ENCODE results near the gene MYF5. TPM values are rescaled to one million over a fixed set of nuclear protein-coding genes. Genes with fewer than 3 reads are reported as not detected.

MYF5 gene
- polyA plus RNA-seq, 1 of the 3 experiments (the other 2 are of a cell fraction), result not detected

DNA sequence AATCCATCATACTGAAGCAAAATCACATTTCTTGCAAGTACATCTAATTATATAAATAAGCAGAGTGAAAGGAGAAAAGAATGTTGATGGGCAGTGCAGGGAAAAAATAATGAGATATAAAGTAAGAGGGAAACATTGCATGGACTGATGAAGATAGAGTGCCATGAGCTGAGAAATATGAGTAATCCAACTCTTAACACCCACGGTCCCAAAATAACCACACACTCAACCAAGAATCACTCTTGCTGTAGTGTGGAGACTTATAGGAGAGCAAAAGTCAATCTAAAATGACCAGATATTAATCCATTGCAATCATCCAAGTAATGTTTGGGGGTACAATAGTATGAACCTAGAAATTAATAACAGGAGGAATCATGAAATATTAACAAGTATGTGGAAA, 40.2 kb downstream of the MYF5 start:
- no peak for TF ChIP-seq RCOR1 (IDR thresholded peaks at IDR 0.05; ENCODE audit: low read length)
- no peak for TF ChIP-seq CHD2 (IDR thresholded peaks at IDR 0.05; ENCODE audit: low read length, partially characterized antibody)
- TF ChIP-seq EZH2phosphoT487 (IDR thresholded peaks at IDR 0.05; ENCODE audit: borderline replicate concordance, low read depth), result no peak
- no peak for TF ChIP-seq TCF12 (IDR thresholded peaks at IDR 0.05)
- no peak for TF ChIP-seq RFX5 (IDR thresholded peaks at IDR 0.05; ENCODE audit: low read length)
- TF ChIP-seq FOXM1 (IDR thresholded peaks at IDR 0.05; ENCODE audit: low read depth), result no peak
- no peak for TF ChIP-seq FOSL2 (IDR thresholded peaks at IDR 0.05; ENCODE audit: borderline replicate concordance, low read depth)
- no peak for TF ChIP-seq JUND (IDR thresholded peaks at IDR 0.05)
- no peak for TF ChIP-seq RXRA (IDR thresholded peaks at IDR 0.05; ENCODE audit: borderline replicate concordance, low read depth)
- TF ChIP-seq, protein P1, sequence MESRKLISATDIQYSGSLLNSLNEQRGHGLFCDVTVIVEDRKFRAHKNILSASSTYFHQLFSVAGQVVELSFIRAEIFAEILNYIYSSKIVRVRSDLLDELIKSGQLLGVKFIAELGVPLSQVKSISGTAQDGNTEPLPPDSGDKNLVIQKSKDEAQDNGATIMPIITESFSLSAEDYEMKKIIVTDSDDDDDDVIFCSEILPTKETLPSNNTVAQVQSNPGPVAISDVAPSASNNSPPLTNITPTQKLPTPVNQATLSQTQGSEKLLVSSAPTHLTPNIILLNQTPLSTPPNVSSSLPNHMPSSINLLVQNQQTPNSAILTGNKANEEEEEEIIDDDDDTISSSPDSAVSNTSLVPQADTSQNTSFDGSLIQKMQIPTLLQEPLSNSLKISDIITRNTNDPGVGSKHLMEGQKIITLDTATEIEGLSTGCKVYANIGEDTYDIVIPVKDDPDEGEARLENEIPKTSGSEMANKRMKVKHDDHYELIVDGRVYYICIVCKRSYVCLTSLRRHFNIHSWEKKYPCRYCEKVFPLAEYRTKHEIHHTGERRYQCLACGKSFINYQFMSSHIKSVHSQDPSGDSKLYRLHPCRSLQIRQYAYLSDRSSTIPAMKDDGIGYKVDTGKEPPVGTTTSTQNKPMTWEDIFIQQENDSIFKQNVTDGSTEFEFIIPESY (IDR thresholded peaks at IDR 0.05; ENCODE audit: borderline replicate concordance, low read depth), result no peak
- no peak for TF ChIP-seq MEF2A (IDR thresholded peaks at IDR 0.05; ENCODE audit: borderline replicate concordance, low read depth)
- TF ChIP-seq, protein P2, sequence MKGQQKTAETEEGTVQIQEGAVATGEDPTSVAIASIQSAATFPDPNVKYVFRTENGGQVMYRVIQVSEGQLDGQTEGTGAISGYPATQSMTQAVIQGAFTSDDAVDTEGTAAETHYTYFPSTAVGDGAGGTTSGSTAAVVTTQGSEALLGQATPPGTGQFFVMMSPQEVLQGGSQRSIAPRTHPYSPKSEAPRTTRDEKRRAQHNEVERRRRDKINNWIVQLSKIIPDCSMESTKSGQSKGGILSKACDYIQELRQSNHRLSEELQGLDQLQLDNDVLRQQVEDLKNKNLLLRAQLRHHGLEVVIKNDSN (IDR thresholded peaks at IDR 0.05; ENCODE audit: borderline replicate concordance, low read depth), result no peak
- TF ChIP-seq, protein P3, sequence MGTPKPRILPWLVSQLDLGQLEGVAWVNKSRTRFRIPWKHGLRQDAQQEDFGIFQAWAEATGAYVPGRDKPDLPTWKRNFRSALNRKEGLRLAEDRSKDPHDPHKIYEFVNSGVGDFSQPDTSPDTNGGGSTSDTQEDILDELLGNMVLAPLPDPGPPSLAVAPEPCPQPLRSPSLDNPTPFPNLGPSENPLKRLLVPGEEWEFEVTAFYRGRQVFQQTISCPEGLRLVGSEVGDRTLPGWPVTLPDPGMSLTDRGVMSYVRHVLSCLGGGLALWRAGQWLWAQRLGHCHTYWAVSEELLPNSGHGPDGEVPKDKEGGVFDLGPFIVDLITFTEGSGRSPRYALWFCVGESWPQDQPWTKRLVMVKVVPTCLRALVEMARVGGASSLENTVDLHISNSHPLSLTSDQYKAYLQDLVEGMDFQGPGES (IDR thresholded peaks at IDR 0.05; ENCODE audit: low read depth, low read length), result no peak
- TF ChIP-seq MXI1 (IDR thresholded peaks at IDR 0.05; ENCODE audit: low read depth, low read length), result no peak
- no peak for TF ChIP-seq FOXJ3 (CRISPR knock-in tag; IDR thresholded peaks at IDR 0.05)
- TF ChIP-seq TEAD4 (IDR thresholded peaks at IDR 0.05; ENCODE audit: borderline replicate concordance, insufficient read depth), result no peak
- Histone ChIP-seq H3K27me3 (ENCODE audit: insufficient read depth) (peaks cover 17% of the 10 kb centered on the region), H3K9ac (no peak overlapping the region), H3K4me3 (ENCODE audit: low read depth in 2 of 2, low read length in 1 of 2) (no peak overlapping the region), H2AFZ (ENCODE audit: low read depth) (no peak overlapping the region), H3K4me2 (no peak overlapping the region), H3K4me1 (ENCODE audit: control insufficient read depth in 1 of 2, insufficient read depth in 2 of 2, low read depth in 1 of 2, low read length in 1 of 2) (no peaks in the 10 kb centered on the region), H3K36me3 (replicated peaks in 1 of 2; ENCODE audit: control insufficient read depth in 1 of 2, insufficient read depth in 2 of 2, low read length in 1 of 2) (no peaks in the 10 kb centered on the region), H3K27ac (ENCODE audit: low read depth in 2 of 2, low read length in 1 of 2) (no peak overlapping the region), H3K79me2 (ENCODE audit: insufficient read depth) (no peaks in the 10 kb centered on the region), H3K9me2 (no peaks in the 10 kb centered on the region), H4K20me1 (ENCODE audit: insufficient read depth) (no peaks in the 10 kb centered on the region), H3F3A (replicated peaks; ENCODE audit: insufficient read depth) (no peaks in the 10 kb centered on the region), H3K9me3 (no peaks in the 10 kb centered on the region)
- POLR2A ChIA-PET, result no interaction called here
- CTCF ChIA-PET, result interaction anchor here (1.0 kb wide), 1 partner anchor 22 kb away, joined by 3 read pairs; no protein-coding TSS in a partner anchor
- WGBS (ENCODE audit: low lambda C conversion rate), result 3% methylated on average over 1 of the region's 1 CpG
- no peak for DNase-seq
